ENCODE measurements around the gene ARL3. TPM values are rescaled to one million over a fixed set of nuclear protein-coding genes. Genes with fewer than 3 reads are reported as not detected.

Gene ARL3
- total RNA-seq, 4 donors from 2014 or later = 0.87 to 5.0 (median 2.2) TPM

GRCh38 chr10:102641880-102642735 lies 72.1 kb downstream of the ARL3 start:
- peak in 3 of 4 donors; percentile 23 to 95 (median 86) for TF ChIP-seq POLR2A (IDR thresholded peaks at IDR 0.05)
- TF ChIP-seq, protein P1, sequence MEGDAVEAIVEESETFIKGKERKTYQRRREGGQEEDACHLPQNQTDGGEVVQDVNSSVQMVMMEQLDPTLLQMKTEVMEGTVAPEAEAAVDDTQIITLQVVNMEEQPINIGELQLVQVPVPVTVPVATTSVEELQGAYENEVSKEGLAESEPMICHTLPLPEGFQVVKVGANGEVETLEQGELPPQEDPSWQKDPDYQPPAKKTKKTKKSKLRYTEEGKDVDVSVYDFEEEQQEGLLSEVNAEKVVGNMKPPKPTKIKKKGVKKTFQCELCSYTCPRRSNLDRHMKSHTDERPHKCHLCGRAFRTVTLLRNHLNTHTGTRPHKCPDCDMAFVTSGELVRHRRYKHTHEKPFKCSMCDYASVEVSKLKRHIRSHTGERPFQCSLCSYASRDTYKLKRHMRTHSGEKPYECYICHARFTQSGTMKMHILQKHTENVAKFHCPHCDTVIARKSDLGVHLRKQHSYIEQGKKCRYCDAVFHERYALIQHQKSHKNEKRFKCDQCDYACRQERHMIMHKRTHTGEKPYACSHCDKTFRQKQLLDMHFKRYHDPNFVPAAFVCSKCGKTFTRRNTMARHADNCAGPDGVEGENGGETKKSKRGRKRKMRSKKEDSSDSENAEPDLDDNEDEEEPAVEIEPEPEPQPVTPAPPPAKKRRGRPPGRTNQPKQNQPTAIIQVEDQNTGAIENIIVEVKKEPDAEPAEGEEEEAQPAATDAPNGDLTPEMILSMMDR (IDR thresholded peaks at IDR 0.05) = peak in 1 of 6 experiments; percentile 4
- peak overlapping the region; percentile 85 to 94 (median 90) for H3K4me3 ChIP-seq
- no peaks in the 10 kb centered on the region for H3K27me3 ChIP-seq
- no peaks in the 10 kb centered on the region for H3K9me3 ChIP-seq
- 0% methylated on average over 7 to 10 of the region's 77 CpGs for WGBS, 2 donors
- no peaks in the 10 kb centered on the region for H3K36me3 ChIP-seq
- intact Hi-C loops (cut with DNase I) = no loop called here
- peak overlapping the region; percentile 97 to 100 (median 99) for H3K27ac ChIP-seq
- peaks cover 10 to 26% (median 11%) of the 10 kb centered on the region in 3 donors for H3K4me1 ChIP-seq
- peak; percentile 93 for DNase-seq

GRCh38 chr10:102641402-102641801 lies 72.8 kb downstream of the ARL3 start:
- TF ChIP-seq POLR2A (IDR thresholded peaks at IDR 0.05) = no peak
- TF ChIP-seq, protein P1 (IDR thresholded peaks at IDR 0.05) = no peak
- Histone ChIP-seq H3K36me3 (no peaks in the 10 kb centered on the region), H3K27ac (peak overlapping the region; percentile 97 to 100 (median 99)), H3K4me3 (peak overlapping the region; percentile 85 to 94 (median 90)), H3K27me3 (no peaks in the 10 kb centered on the region), H3K4me1 (peaks cover 3 to 19% (median 4%) of the 10 kb centered on the region in 3 donors), H3K9me3 (no peaks in the 10 kb centered on the region)
- intact Hi-C loops (cut with DNase I) = no loop called here
- DNase-seq = no peak
- WGBS, 2 donors = 16 to 30% methylated on average over 7 of the region's 7 CpGs

- Histone ChIP-seq H3K4me3 (no peak overlapping the region), H3K27me3 (no peaks in the 10 kb centered on the region), H3K36me3 (no peaks in the 10 kb centered on the region), H3K4me1 (peaks cover 6 to 23% (median 11%) of the 10 kb centered on the region in 3 donors), H3K9me3 (no peaks in the 10 kb centered on the region), H3K27ac (no peak overlapping the region)
- WGBS, 2 donors = 30 to 39% methylated on average over 2 of the region's 2 CpGs
- TF ChIP-seq, protein P1 (IDR thresholded peaks at IDR 0.05) = no peak
- no peak for TF ChIP-seq POLR2A (IDR thresholded peaks at IDR 0.05)
- intact Hi-C loops (cut with DNase I) = no loop called here
- no peak for DNase-seq
These were observed 74.7 kb downstream of the ARL3 start for GRCh38 chr10:102639537-102639936.

GRCh38 chr10:102635377-102635776 lies 78.8 kb downstream of the ARL3 start:
- peaks cover 0 to 17% (median 0%) of the 10 kb centered on the region in 3 donors for H3K36me3 ChIP-seq
- DNase-seq = no peak
- H3K27me3 ChIP-seq = no peaks in the 10 kb centered on the region
- H3K27ac ChIP-seq = peak overlapping the region in 2 of 4 donors; percentile 2 to 73
- H3K4me1 ChIP-seq = peaks cover 24 to 53% (median 35%) of the 10 kb centered on the region in 3 donors
- WGBS, 2 donors = 50 to 54% methylated on average over 4 of the region's 4 CpGs
- no peak overlapping the region for H3K4me3 ChIP-seq
- intact Hi-C loops (cut with DNase I) = no loop called here
- no peaks in the 10 kb centered on the region for H3K9me3 ChIP-seq
- no peak for TF ChIP-seq POLR2A (IDR thresholded peaks at IDR 0.05)
- TF ChIP-seq, protein P1 (IDR thresholded peaks at IDR 0.05) = no peak

- intact Hi-C loops (cut with DNase I) = no loop called here
- DNase-seq = no peak
These were observed 79.5 kb downstream of the ARL3 start for GRCh38 chr10:102634686-102635085.

More at GRCh38 chr10:102634686-102635085, 79.5 kb downstream of the ARL3 start:
- H3K4me1 ChIP-seq = peaks cover 29 to 60% (median 35%) of the 10 kb centered on the region in 3 donors
- no peak for TF ChIP-seq POLR2A (IDR thresholded peaks at IDR 0.05)
- TF ChIP-seq, protein P1 (IDR thresholded peaks at IDR 0.05) = no peak
- H3K36me3 ChIP-seq = peaks cover 0 to 24% (median 0%) of the 10 kb centered on the region in 3 donors
- no peak overlapping the region for H3K4me3 ChIP-seq
- H3K9me3 ChIP-seq = no peaks in the 10 kb centered on the region
- 46 to 47% methylated on average over 3 to 4 of the region's 4 CpGs for WGBS, 2 donors
- H3K27me3 ChIP-seq = no peaks in the 10 kb centered on the region
- H3K27ac ChIP-seq = peak overlapping the region in 3 of 4 donors; percentile 2 to 73 (median 43)

Measured in esophagus squamous epithelium (tissue), 5 donors.